Hepatocyte (in vitro differentiated cells): Measurements from ENCODE around the gene TMED6.

ENCODE experiments used
- CTCF ChIP-seq: fragments of 200-600 bp; sonication (generic); IDR thresholded peaks from 2 replicates; pipeline ENCODE4 v1.5.1; 2016; ENCODE audit warnings: antibody characterized with exemption, mild to moderate bottlenecking; ENCODE audit not compliant: poor library complexity
- EZH2 ChIP-seq: fragments of 200-600 bp; sonication (generic); IDR thresholded peaks from 2 replicates; pipeline ENCODE4 v1.6.1; 2016; ENCODE audit warnings: antibody characterized with exemption, mild to moderate bottlenecking, borderline replicate concordance

GRCh38 chr16:69376393-69377059, 24.9 kb upstream of the TMED6 start:
- no peak for TF ChIP-seq CTCF
- no peak for TF ChIP-seq EZH2
